MM.1S (cell line): ENCODE data around the gene MOB3B.

Experiments
- DNase-seq: peaks from one replicate; pipeline ENCODE4 v3.0.0-alpha.2; 2015
- H2AFZ ChIP-seq: fragments of 300-600 bp; sonication (generic); 2 replicates; pipeline ENCODE4 v1.6.0; 2016; ENCODE audit warnings: antibody characterized with exemption, low read length
- H3F3A ChIP-seq: fragments of 300-600 bp; sonication (generic); 2 replicates; pipeline ENCODE4 v1.6.1; 2016; ENCODE audit warnings: mild to moderate bottlenecking, antibody characterized with exemption, low read length, moderate library complexity, mixed read lengths; ENCODE audit not compliant: insufficient read depth
- H3K27ac ChIP-seq: fragments of 300-600 bp; sonication (generic); 2 replicates; pipeline ENCODE4 v1.5.1; 2016; ENCODE audit warnings: mild to moderate bottlenecking, low read length
- H3K27me3 ChIP-seq: fragments of 300-600 bp; sonication (generic); replicated peaks from 2 replicates; pipeline ENCODE4 v1.6.0; 2016; ENCODE audit warnings: low read length; ENCODE audit not compliant: insufficient read depth
- H3K36me3 ChIP-seq: fragments of 300-600 bp; sonication (generic); replicated peaks from 2 replicates; pipeline ENCODE4 v1.6.1; 2016; ENCODE audit warnings: mild to moderate bottlenecking, low read length, mixed read lengths; ENCODE audit not compliant: insufficient read depth
- H3K4me1 ChIP-seq: fragments of 300-600 bp; sonication (generic); 2 replicates; pipeline ENCODE4 v1.6.1; 2016; ENCODE audit warnings: low read length, mixed read lengths
- H3K4me2 ChIP-seq: fragments of 300-600 bp; sonication (generic); 2 replicates; pipeline ENCODE4 v1.6.0; 2016; ENCODE audit warnings: low read depth, low read length
- H3K4me3 ChIP-seq: fragments of 300-600 bp; sonication (generic); 2 replicates; pipeline ENCODE4 v1.5.1; 2016; ENCODE audit warnings: low read length, mixed read lengths
- H3K79me2 ChIP-seq: fragments of 300-600 bp; sonication (generic); 2 replicates; pipeline ENCODE4 v1.6.1; 2016; ENCODE audit warnings: mixed run types, low read length, mixed read lengths
- H3K9ac ChIP-seq: fragments of 300-600 bp; sonication (generic); 2 replicates; pipeline ENCODE4 v1.6.1; 2016; ENCODE audit warnings: low read length, mixed read lengths
- H3K9me2 ChIP-seq: fragments of 300-600 bp; sonication (generic); replicated peaks from 2 replicates; pipeline ENCODE4 v1.6.1; 2016; ENCODE audit warnings: mild to moderate bottlenecking, low read length, mixed read lengths; ENCODE audit not compliant: insufficient read depth
- H3K9me3 ChIP-seq: fragments of 300-600 bp; sonication (generic); replicated peaks from 2 replicates; pipeline ENCODE4 v1.6.1; 2016; ENCODE audit warnings: mild to moderate bottlenecking, low read length, mixed read lengths; ENCODE audit not compliant: insufficient read depth
- H4K20me1 ChIP-seq: fragments of 300-600 bp; sonication (generic); 2 replicates; pipeline ENCODE4 v1.6.1; 2016; ENCODE audit warnings: mild to moderate bottlenecking, low read length, moderate library complexity, mixed read lengths; ENCODE audit not compliant: insufficient read depth
- CTCF ChIP-seq: fragments of 300-600 bp; sonication (generic); IDR thresholded peaks from 2 replicates; pipeline ENCODE4 v1.5.1; 2016; ENCODE audit warnings: antibody characterized with exemption, low read length, mixed read lengths
- EZH2 ChIP-seq: fragments of 300-600 bp; sonication (generic); optimal IDR thresholded peaks from 2 replicates; pipeline ENCODE3; 2017; ENCODE audit warnings: low read depth, mild to moderate bottlenecking, antibody characterized with exemption, low read length, mixed read lengths
- EZH2phosphoT487 ChIP-seq: fragments of 300-600 bp; sonication (generic); IDR thresholded peaks from 2 replicates; pipeline ENCODE4 v1.6.1; 2018; ENCODE audit warnings: antibody characterized with exemption, low read length

The MOB3B gene

GRCh38 chr9:27554712-27555111 lies 25.1 kb upstream of the MOB3B start:
- Histone ChIP-seq H3K4me1 (no peaks in the 10 kb centered on the region), H3K36me3 (no peaks in the 10 kb centered on the region), H4K20me1 (no peaks in the 10 kb centered on the region), H3K27me3 (no peaks in the 10 kb centered on the region), H3F3A (no peaks in the 10 kb centered on the region), H3K9me3 (no peaks in the 10 kb centered on the region), H3K4me3 (no peak overlapping the region), H3K27ac (no peak overlapping the region), H3K9ac (no peak overlapping the region), H3K9me2 (no peaks in the 10 kb centered on the region), H2AFZ (no peak overlapping the region), H3K79me2 (no peaks in the 10 kb centered on the region), H3K4me2 (no peak overlapping the region)
- DNase-seq, result no peak
- TF ChIP-seq EZH2, result no peak
- TF ChIP-seq CTCF, result no peak
- no peak for TF ChIP-seq EZH2phosphoT487

GRCh38 chr9:27549196-27549755 lies 19.7 kb upstream of the MOB3B start:
- Histone ChIP-seq H3K9me2 (no peaks in the 10 kb centered on the region), H3K9ac (no peak overlapping the region), H3K36me3 (no peaks in the 10 kb centered on the region), H3K9me3 (no peaks in the 10 kb centered on the region), H3K79me2 (no peaks in the 10 kb centered on the region), H3K27ac (no peak overlapping the region), H3K4me1 (no peaks in the 10 kb centered on the region), H3K4me2 (no peak overlapping the region), H3F3A (no peaks in the 10 kb centered on the region), H3K4me3 (no peak overlapping the region), H2AFZ (no peak overlapping the region), H3K27me3 (no peaks in the 10 kb centered on the region), H4K20me1 (no peaks in the 10 kb centered on the region)
- no peak for DNase-seq
- TF ChIP-seq EZH2 (no peak), EZH2phosphoT487 (no peak), CTCF (no peak)

DNA sequence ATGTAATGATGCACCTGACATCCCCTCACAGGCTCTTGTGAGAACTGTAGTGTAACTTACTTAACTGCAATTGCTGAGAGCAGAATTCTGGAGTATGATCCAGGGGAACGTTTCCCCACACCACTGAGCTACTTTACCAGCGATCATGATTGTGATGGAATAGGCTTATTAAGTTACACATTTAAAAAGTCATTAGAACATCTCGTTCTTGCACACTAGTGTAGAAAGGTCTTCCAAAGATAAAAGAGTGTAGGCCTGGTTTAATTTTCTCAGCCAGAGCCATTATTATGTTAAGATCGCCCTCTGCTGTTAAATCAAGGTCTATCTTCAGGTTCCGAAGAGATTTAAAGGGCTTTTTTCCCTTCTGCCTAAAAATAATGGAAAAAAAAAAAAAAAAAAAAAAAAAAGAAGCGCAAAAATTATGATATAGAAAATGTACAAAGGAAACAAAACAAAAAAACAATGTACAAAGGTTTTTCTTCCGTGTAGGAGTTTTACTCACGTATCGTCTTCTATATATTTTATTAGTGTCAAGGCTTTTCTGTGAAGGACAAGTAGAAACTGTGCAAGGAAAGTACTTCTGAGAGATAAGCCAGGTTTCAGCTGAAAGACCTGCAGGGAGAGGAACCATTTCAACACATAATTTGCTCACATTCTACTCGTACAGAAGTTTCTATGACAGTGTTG lies 18.6 kb upstream of the MOB3B start:
- no peaks in the 10 kb centered on the region for H3K36me3 ChIP-seq
- no peak overlapping the region for H2AFZ ChIP-seq
- DNase-seq, result peak; percentile 6
- no peaks in the 10 kb centered on the region for H3K4me1 ChIP-seq
- no peak overlapping the region for H3K4me3 ChIP-seq
- TF ChIP-seq CTCF (0 out of 2 replicates have a peak, but pooled peaks have one; percentile 25), EZH2phosphoT487 (no peak), EZH2 (no peak)
- H3K79me2 ChIP-seq, result no peaks in the 10 kb centered on the region
- H3K9ac ChIP-seq, result no peak overlapping the region
- H3K27me3 ChIP-seq, result no peaks in the 10 kb centered on the region
- H3K9me3 ChIP-seq, result no peaks in the 10 kb centered on the region
- no peaks in the 10 kb centered on the region for H3K9me2 ChIP-seq
- H4K20me1 ChIP-seq, result no peaks in the 10 kb centered on the region
- H3K27ac ChIP-seq, result no peak overlapping the region
- H3F3A ChIP-seq, result no peaks in the 10 kb centered on the region
- H3K4me2 ChIP-seq, result no peak overlapping the region
